HEK293T (cell line): ENCODE results near the gene TDRD1.

Experiments used
- CTCF ChIA-PET: fragments of 350-600 bp; formaldehyde crosslinking; extraction: SDS; loops from one replicate; lab custom pipeline; 2021; ENCODE audit warnings: antibody characterized with exemption, inconsistent platforms; lab: Yijun Ruan, JAX
- POLR2A ChIA-PET: fragments of 350-600 bp; formaldehyde crosslinking; extraction: SDS; loops from one replicate; lab custom pipeline; 2020; ENCODE audit warnings: antibody characterized with exemption, inconsistent platforms; lab: Yijun Ruan, JAX
- DNase-seq: peaks from one replicate; pipeline ENCODE4 v3.0.0; 2012; ENCODE audit warnings: mixed read lengths; ENCODE audit errors: extremely low spot score
- ARNT ChIP-seq: fragments of 450-650 bp; IDR thresholded peaks from 2 replicates; pipeline ENCODE4 v1.6.1; 2017; ENCODE audit warnings: mild to moderate bottlenecking
- BHLHE40 ChIP-seq: fragments of 450-650 bp; IDR thresholded peaks from 2 replicates; pipeline ENCODE4 v1.6.1; 2016; ENCODE audit warnings: mild to moderate bottlenecking, moderate library complexity, borderline replicate concordance
- CTBP1 ChIP-seq: fragments of 450-650 bp; IDR thresholded peaks from 2 replicates; pipeline ENCODE4 v1.6.1; 2016; ENCODE audit warnings: borderline replicate concordance
- ELF4 ChIP-seq: fragments of 450-650 bp; IDR thresholded peaks from 2 replicates; pipeline ENCODE4 v1.6.1; 2017; ENCODE audit warnings: antibody characterized with exemption
- FOXA1 ChIP-seq: fragments of 450-650 bp; IDR thresholded peaks from 2 replicates; pipeline ENCODE4 v1.6.1; 2016; ENCODE audit warnings: mild to moderate bottlenecking
- FOXK2 ChIP-seq: fragments of 450-650 bp; IDR thresholded peaks from 2 replicates; pipeline ENCODE4 v1.6.1; 2016; ENCODE audit warnings: mild to moderate bottlenecking
- FOXM1 ChIP-seq: fragments of 450-650 bp; IDR thresholded peaks from 2 replicates; pipeline ENCODE4 v1.6.1; 2017; ENCODE audit warnings: mild to moderate bottlenecking, borderline replicate concordance
- HDGF ChIP-seq: fragments of 450-650 bp; IDR thresholded peaks from 2 replicates; pipeline ENCODE4 v1.6.1; 2017; ENCODE audit warnings: antibody characterized with exemption, borderline replicate concordance
- L3MBTL2 ChIP-seq: fragments of 450-650 bp; conservative IDR thresholded peaks from 2 replicates; pipeline ENCODE4 v1.6.1; 2016; ENCODE audit warnings: mild to moderate bottlenecking
- LEF1 ChIP-seq: fragments of 450-650 bp; IDR thresholded peaks from 2 replicates; pipeline ENCODE4 v1.6.1; 2017; ENCODE audit warnings: mild to moderate bottlenecking, borderline replicate concordance
- NFRKB ChIP-seq: fragments of 450-650 bp; IDR thresholded peaks from 2 replicates; pipeline ENCODE4 v1.6.1; 2016; ENCODE audit warnings: mild to moderate bottlenecking, moderate library complexity
- PKNOX1 ChIP-seq: fragments of 450-650 bp; IDR thresholded peaks from 2 replicates; pipeline ENCODE4 v1.6.1; 2016
- SP1 ChIP-seq: fragments of 450-650 bp; IDR thresholded peaks from 2 replicates; pipeline ENCODE4 v1.6.1; 2017
- SUZ12 ChIP-seq: fragments of 450-650 bp; IDR thresholded peaks from 2 replicates; pipeline ENCODE4 v1.6.1; 2016; ENCODE audit warnings: mild to moderate bottlenecking
- TARDBP ChIP-seq: fragments of 450-650 bp; IDR thresholded peaks from 2 replicates; pipeline ENCODE4 v1.6.1; 2016
- ZNF384 ChIP-seq: fragments of 450-650 bp; IDR thresholded peaks from 2 replicates; pipeline ENCODE4 v1.6.1; 2016

The TDRD1 gene

GRCh38 chr10:114220281-114220680 lies 41.1 kb downstream of the TDRD1 start:
- CTCF ChIA-PET: interaction anchor here (0.8 kb wide), 1 partner anchor 473 kb away, joined by 3 read pairs; no protein-coding TSS in a partner anchor
- POLR2A ChIA-PET: no interaction called here
- no peak for DNase-seq

DNA sequence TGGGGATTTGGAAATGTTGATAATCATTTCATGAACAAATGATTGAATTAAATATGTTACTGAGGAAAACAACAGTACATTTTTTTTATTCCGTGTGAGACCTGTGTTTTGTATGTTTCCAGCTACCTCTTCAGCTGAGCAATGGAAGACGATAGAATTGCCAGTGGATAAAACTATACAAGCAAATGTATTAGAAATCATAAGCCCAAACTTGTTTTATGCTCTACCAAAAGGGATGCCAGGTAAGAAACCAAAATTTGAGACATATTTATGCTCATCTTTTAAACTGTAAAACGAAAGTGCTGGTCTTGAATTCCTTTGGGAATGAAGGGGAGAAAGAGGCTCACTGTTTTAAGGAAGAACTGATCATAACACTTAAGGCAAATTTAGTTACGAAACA lies 42.1 kb downstream of the TDRD1 start:
- no peak for DNase-seq
- ChIA-PET CTCF (no interaction called here), POLR2A (no interaction called here)
- TF ChIP-seq BHLHE40 (no peak), ARNT (no peak), FOXA1 (no peak), ZNF384 (no peak), CTBP1 (no peak), SP1 (no peak), NFRKB (no peak), TARDBP (no peak), L3MBTL2 (no peak), ELF4 (no peak), FOXM1 (no peak), PKNOX1 (no peak), SUZ12 (no peak), HDGF (no peak), LEF1 (no peak), FOXK2 (no peak)

More at GRCh38 chr10:114220281-114220680, 41.1 kb downstream of the TDRD1 start:
- no peak for TF ChIP-seq NFRKB
- no peak for TF ChIP-seq L3MBTL2
- no peak for TF ChIP-seq ARNT

- POLR2A ChIA-PET: no interaction called here
- TF ChIP-seq FOXK2: no peak
- no peak for TF ChIP-seq LEF1
- no peak for TF ChIP-seq SP1
- no peak for TF ChIP-seq ZNF384
- TF ChIP-seq NFRKB: no peak
- TF ChIP-seq ELF4: no peak
- no peak for DNase-seq
- CTCF ChIA-PET: no interaction called here
Measured at GRCh38 chr10:114223066-114223465, 43.9 kb downstream of the TDRD1 start.

DNA sequence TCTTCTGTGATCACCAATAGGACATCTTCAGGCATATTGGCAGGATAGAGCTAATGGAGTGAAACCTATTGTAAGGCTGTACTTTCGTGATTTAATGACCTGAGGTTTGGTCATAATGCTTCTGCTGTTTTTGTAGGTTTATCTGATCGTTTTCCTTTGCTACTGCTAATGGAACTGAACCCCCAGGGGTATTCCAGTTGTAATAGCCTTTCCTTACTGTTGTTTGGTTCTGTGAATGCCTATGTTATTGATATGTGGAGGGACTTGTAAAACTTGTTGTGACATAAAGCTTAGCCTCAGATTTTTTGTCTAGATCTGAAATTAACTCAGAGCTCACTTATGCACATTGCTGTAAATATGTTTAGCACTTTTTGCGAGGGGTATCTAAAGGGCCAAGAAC lies 49.0 kb downstream of the TDRD1 start:
- no peak for TF ChIP-seq CTBP1
- no peak for TF ChIP-seq SP1
- no peak for TF ChIP-seq FOXA1
- TF ChIP-seq LEF1: no peak
- no peak for TF ChIP-seq NFRKB
- no peak for TF ChIP-seq SUZ12
- no peak for TF ChIP-seq ZNF384
- TF ChIP-seq BHLHE40: no peak
- TF ChIP-seq PKNOX1: no peak
- no peak for TF ChIP-seq L3MBTL2
- TF ChIP-seq FOXM1: no peak
- TF ChIP-seq HDGF: no peak
- TF ChIP-seq ARNT: no peak
- no peak for TF ChIP-seq TARDBP
- TF ChIP-seq FOXK2: no peak
- no peak for TF ChIP-seq ELF4

GRCh38 chr10:114232561-114233176 lies 53.5 kb downstream of the TDRD1 start:
- TF ChIP-seq TARDBP (no peak), FOXK2 (no peak), ELF4 (no peak), ARNT (no peak), FOXA1 (no peak), BHLHE40 (no peak), FOXM1 (no peak), L3MBTL2 (no peak), LEF1 (no peak), PKNOX1 (no peak), SUZ12 (no peak), CTBP1 (no peak), HDGF (no peak), NFRKB (no peak), ZNF384 (no peak), SP1 (no peak)
- CTCF ChIA-PET: interaction anchor here (1.0 kb wide), 1 partner anchor 77 kb away, joined by 3 read pairs; no protein-coding TSS in a partner anchor
- POLR2A ChIA-PET: no interaction called here
- DNase-seq: no peak

More for the DNA sequence above, 49.0 kb downstream of the TDRD1 start:
- CTCF ChIA-PET: no interaction called here
- POLR2A ChIA-PET: no interaction called here
- peak; percentile 32 for DNase-seq

DNA sequence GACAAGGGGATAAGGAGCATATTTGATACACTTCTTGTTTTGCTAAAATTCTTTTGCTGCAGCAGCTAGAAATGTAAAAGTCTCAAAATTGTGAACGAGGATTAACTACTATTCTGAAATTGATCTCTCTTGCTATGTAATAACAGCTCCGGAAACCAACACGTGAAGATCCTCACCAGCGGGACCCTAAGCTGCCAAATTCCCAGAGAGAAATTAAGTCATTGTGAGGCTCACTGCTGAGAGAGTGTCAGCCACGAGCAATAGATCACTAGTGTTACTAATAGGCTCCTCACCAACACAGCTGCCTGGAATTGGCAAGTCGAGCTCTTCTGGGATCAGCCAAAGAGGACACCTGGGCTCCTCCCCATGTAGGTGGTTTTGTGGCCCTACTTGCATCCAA lies 54.3 kb downstream of the TDRD1 start:
- ChIA-PET CTCF (interaction anchor here (1.0 kb wide), 1 partner anchor 78 kb away, joined by 3 read pairs; no protein-coding TSS in a partner anchor), POLR2A (no interaction called here)
- no peak for TF ChIP-seq FOXM1
- no peak for TF ChIP-seq ZNF384
- no peak for TF ChIP-seq SUZ12
- no peak for TF ChIP-seq PKNOX1
- TF ChIP-seq BHLHE40: no peak
- TF ChIP-seq ELF4: no peak
- TF ChIP-seq LEF1: no peak
- TF ChIP-seq TARDBP: no peak
- no peak for TF ChIP-seq HDGF
- TF ChIP-seq FOXK2: no peak
- TF ChIP-seq NFRKB: no peak
- TF ChIP-seq L3MBTL2: no peak
- no peak for DNase-seq
